NCI-H510A treated with DMSO at 0.1 percent for 48 hours (cell line): ENCODE data around the gene DCAF4.
A peak's percentile ranks its signal among the peaks of the same experiment; 100 is the strongest.

Source experiments
- DNase-seq: peaks from one replicate; lab custom pipeline; 2025; lab: John Stamatoyannopoulos, UW

The DCAF4 gene

DNA sequence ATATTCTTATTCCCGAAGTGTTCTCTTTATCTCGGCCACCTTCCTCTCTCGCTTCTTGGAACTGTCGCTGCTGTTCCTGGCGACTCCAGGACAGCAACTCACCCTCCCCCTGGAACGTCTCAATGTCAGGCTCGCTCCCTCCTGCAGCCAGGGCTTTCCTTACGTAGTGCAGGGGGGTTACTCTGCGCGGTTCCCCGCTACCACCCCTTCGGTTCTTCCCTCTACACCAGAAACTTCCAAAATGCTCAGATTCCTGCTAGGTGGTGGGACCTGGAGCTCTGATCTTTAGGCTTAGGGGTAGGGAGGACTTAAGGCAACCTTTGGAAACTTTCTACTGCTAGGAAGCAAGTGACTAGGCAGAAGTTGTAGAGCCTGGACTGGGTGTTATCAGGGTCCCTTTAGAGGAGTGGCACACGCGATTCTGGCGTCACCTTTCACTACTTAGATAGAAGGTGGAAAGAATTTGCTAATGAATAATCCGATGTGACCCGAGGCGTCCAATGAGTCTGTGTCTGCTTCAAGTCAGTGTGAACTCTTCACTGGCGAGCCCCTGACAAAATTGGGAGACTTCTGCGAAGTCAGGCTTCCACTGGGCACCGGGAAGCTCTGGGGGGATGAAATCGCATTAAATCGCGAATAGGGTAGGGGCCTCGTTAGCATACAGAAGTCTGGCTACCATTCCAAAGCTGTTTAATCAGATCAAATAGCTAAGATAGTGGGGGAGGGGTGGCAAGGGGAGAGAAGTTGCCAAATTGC lies 31.5 kb upstream of the DCAF4 start:
- DNase-seq = peak; percentile 61

DNA sequence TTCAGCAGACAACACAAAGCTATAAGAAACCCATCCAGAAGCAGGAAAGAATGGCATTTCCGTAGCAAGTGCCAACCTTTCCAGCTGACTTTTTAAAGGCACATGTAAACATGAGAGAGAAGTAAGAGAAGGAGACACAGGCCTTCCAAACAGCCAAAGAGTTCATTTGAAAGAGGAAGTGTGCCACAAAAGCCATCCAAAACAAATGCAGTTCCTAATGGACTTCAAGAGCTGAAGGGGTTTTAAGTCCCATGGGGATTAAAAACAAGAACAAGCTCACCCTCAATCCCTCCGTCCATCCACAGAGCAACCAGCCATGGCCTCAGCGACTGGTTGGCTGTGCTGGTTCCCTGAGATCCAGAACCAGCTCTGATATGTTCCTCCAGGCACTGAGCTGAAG lies 27.8 kb upstream of the DCAF4 start:
- no peak for DNase-seq

DNA sequence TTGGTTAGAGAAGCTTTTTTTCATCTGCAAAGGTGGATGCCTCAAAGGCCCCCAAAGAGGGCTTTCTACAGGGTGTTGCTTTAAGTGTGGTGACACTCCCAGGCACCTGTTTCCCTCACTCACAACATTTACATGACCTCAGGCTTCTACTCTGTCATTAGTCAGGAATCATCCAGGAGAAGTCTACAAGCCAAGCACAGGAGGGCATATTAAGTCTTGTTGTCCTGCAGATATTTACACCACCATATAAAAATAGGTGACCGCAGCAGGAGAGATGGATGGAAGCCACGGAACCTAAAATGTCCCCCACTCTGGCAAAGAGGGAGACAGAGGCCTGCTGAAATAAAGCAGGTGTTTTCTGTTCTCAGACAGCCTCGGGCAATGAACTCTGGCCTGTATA lies 24.9 kb upstream of the DCAF4 start:
- DNase-seq = no peak

DNA sequence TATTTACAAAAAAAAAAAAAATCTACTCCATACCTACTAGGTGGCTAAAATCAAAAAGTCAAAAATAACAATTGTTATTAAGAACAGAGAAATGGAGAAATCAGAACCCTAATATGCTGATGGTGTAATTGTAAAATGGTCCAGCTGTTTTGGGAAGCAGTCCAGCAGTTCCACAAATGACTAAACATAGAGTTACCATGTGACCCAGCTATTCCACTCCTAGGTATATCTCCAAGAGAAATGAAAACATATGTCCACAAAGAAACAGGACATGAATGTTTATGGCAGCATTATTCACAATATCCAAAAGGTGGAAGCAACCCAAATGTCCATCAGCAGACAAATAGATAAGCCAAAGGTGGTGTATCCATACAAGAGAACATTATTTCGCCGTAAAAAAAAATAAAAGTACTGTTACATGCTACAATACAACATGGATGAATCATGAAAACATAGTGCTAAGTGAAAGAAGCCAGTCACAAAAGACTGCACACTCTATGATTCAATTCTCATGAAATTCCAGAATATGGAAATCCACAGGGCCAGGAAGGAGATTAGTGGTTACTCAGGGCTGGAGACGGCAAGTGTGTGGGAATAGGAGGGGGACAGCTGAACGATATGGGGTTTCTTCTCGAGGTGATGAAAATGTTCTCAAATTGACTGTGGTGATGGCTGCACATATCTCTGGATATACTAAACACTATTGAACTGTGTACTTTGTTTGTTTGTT lies 23.3 kb upstream of the DCAF4 start:
- DNase-seq = no peak

DNA sequence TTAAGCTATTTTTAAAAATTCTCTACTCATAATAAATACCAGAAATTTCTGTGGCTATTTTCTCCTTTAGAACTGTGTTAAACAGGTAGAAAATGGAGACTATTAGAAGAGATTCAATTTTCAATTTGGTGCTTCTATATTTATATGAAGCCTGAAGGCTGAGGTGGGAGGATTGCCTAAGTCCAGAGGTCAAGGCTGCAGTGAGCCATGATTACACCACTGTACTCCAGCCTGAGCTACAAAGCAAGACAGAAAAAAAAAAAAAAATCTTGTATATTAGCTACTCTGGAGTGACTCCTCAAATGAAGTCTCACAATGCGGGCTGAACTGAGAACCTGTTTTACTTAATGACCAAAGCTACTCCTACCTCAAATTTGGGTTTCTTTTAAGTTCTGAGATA lies 22.5 kb upstream of the DCAF4 start:
- DNase-seq = no peak

DNA sequence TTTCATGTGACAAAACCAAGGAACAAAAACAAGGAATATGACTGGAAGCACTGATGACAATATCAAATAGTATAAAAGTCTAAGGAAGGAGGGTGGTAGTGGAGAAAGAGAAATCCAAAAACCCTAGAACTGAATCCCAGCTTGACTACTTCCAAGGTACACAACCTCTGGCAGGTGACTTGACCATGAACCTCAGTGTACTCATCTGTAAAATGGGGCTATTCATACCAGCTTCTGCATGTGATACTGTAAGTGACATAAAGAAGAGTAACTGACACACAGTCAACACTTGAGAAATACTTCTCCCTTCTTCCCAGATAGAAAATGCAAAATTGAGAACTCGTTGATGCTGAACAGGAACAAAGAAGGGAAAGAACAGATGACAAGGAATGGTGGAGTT lies 22.0 kb upstream of the DCAF4 start:
- no peak for DNase-seq

DNA sequence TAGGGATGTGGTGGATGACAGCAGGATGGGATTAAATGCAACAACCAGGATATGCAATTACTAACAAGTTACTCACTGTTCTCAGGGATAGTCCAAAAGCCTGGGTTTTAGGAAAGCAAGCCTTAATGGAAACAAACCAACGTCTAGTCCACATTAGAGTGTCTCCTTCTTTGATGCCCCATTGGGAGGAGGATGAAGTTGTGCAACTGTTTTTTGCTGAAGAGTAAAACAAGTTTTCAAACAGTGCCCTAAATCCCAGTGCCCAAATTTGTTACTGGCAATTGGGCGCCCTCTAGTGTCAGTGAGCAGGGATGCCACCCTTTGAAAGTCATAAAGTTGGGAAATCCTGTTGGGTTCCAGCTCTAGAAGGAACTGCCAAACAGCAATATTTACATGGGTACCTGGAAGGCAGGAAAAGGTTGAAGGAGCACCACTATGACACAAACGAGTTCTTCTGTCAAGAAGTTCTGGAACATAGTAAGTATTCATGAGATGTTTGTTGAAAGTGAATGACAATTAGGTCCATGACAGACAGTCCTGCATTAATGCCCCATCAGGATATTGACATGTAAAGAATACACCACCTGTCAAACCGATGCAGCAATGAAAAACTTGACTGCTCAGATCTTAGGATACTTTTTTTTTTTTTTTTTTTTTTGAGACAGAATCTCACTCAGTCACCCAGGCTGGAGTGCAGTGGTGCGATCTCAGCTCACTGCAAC lies 21.3 kb upstream of the DCAF4 start:
- DNase-seq = peak; percentile 79

DNA sequence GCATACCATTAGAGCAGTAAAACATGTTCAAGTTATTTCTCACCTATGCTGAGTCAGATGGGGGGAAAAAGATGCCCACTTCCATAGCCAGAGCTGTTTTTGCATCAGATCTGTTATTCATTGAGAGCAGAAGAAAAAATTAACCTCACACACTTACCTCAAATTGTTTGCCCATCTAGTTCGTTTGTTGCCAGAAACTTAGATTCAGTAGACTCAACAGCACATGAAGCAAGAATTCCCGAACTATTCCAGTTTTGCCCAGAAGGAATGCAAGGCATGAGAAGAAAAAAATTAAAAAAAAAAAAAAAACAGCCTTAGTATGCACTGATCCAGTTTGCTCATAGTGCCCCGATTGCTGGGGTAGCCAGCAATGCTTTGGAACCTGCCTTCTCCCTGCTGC lies 19.9 kb upstream of the DCAF4 start:
- DNase-seq = no peak

DNA sequence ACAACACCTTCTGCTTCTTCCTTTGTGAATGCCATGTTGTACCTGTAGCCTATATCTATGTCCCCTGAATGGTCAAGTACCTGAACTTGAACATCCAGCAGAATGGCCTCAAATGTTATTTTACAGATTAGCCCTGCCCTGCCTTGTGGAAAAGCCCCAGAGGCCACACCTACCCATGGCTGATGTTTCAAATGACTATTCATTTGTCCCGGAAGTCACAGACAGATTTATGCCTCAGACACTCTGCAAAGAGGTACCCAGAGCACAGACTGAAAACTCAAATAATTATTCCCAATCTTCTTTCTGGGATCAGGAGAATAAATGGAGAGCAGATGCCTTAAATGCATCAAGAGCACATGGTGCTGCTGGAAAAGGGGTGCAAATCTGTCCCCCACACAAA lies 19.4 kb upstream of the DCAF4 start:
- DNase-seq = no peak

DNA sequence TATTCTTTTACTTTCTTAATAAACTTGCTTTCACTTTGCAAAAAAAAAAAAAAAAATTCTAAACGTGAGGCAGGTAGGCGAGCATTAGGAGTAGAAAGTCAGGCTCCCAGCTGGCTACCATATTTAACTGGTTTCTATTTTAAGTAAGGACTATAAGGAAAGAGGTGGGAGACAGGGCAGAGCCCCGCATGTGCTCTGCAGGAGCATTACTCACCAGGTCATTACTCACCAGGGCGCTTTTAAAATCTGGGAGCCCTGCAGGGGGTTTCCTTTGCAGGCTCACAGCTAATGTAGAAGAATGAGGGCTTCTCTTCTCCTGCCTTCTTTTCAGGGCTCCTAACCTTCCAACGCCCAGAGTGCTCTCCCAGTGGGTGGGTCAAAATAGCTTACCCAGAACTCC lies 18.4 kb upstream of the DCAF4 start:
- DNase-seq = no peak

DNA sequence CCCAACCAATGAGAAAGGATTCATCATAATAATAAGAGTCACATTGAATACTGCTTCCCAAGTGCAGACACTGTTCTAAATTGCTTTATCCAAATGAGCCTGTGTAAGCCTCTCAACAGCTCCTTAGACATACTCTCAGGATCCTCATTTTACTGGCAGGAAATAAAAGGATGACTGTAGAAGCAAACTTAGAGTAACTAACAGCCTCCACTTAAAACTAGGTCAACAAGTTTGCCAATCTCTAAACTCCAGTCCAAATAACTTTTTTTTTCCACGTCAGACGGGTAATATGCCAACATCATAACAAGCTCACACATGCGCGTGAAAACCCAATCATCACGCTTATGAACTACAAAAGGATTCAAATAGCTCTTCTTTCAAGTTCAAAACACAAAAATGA lies 17.1 kb upstream of the DCAF4 start:
- DNase-seq = no peak

DNA sequence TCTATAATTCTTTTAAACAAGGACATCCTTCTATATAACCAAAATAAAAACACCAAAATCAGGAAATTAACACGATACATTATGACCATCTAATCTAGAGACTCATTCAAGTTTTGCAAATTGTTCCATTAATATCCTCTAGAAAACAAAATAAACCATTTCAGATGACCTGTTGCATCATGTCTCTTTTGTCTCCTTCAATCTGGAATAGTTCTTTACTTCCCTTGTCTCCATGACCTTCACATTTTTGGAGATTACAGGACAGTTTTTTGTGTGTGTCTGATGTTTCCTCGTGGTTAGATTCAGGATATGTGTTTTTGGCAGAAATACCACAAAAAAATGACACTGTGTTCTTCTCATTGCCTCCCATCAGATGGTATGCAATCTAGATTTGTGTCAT lies 12.5 kb upstream of the DCAF4 start:
- no peak for DNase-seq

DNA sequence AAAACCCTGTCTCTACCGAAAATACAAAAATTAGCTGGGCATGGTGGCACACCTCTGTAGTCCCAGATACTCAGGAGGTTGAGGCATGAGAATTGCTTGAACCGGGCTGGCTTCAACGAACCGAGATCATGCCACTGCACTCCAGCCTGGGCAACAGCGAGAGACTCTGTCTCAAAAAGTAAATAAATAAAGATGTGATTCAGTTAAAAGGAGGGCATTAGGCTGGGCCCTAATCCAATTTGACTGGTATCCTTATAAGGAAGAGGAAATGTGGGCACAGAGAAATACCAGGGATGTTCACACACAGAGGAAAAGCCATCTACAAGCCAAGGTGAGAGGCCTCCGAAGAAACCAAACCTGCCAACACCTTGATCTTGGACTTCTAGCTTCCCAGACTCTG lies 10.1 kb upstream of the DCAF4 start:
- DNase-seq = no peak

DNA sequence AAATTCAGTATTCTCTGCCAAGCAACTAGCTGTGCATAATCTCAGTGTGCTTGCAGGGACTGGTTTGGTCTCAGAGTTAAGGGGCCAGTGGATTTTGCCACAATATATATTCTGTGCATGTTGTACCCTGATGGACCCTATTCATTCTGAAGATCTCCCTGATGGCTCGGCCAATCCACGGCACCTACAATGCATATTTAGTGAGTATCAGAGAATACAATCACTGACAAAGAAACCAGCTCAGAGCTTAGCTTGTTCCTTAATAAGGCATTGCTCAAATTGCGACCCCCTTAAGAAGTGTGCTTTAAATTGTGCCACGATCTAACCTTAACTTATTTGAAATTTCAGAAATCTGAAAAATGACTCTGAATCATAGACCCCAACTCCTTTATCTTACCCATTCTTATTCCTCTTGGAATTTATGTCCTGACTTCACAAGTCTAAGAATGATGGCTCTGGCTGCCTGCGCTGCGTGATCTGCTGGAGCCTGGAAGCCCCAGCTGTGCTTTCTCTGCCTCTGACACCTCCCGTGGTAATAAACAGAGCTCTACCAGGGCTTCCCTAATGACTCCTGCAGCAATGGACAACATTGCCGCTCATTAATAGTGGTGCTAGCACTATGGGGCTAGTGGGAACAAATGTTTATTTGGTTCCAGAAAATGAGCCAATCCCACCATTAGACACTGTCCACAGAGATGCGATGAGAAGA lies 9.0 kb upstream of the DCAF4 start:
- no peak for DNase-seq

DNA sequence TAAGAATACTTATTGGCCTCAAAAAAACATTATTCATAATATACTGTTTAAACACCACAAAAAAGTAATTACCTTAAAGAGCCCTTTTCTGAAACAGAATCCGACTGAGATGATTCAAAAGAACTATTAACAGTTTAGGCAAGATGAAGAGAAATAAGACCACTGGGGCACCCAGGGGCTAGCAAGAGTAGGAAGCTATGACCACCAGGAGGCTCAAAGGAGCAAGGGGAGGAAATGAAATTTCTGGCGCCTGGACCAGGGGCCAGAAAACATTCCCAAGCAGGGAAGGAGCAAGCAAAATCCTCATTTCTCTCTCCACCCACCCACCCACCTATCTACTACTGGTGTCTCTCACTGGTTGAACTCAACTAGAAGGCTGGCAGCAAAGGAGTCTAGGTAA lies 6.3 kb upstream of the DCAF4 start:
- no peak for DNase-seq

DNA sequence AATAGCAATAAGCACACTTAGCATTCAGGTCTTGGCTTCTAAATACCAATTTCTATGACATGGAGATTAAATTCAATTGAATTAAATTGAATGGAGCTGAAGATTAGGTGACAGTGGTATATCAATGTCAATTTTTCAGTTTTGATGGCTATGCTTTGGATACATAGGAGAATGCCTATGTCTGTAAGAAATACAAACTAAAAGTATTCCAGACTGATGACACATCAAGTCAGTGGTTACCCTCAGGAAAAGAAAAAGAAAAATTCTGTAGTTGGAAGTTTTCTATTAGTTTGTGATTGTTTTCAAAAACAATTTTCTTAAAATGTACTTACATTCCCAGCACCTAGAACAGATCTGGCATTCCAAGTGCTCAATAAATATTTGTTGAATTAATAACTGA lies 4.9 kb upstream of the DCAF4 start:
- no peak for DNase-seq

DNA sequence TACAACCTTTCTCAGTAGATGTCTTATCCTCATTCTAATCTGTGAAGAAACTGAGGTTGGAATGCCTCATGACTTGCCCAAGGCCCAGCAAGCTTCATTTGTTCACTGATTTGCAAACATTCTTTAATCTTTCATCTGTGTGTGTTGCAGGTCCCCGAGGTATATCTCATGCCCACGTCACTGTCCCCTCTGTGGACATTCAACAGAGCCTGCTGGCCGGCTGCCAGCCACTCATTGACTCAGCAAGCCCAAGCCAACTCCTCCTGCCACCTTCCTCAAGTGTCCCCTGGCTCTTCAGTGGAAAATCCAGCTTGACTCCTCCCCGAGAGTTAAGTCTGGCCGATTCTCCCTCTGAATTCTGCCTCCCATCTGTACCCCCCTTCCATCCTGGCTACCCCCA lies 1.9 kb upstream of the DCAF4 start:
- peak; percentile 46 for DNase-seq

DNA sequence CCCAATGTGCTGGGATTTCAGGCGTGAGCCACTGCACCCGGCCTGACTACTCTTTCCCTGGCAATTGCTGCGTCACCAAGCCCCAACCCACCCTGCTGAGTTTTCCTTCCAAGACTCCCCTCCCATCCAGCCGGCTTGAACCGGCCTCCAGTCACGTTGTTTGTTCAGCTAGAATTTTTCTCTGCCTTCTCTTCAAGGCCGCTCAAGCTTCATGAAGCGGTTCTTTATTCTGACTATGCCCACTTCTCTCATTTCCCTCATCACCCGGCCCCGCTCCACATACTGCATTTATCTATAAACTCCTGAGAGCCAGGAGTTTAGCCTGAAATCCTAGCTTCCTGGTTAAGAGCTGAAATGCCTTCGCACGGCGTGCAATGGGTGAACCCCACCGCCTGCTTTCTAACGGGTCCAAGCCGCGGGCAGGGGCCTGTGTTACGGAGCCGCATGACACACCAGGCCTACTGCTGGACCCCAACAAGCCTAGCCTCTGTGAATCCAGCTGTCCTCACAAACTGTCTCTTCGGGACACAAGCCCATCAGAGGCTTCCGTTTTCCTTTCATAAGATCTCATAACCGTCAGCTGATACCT lies 999 bp upstream of the DCAF4 start:
- DNase-seq = no peak

DNA sequence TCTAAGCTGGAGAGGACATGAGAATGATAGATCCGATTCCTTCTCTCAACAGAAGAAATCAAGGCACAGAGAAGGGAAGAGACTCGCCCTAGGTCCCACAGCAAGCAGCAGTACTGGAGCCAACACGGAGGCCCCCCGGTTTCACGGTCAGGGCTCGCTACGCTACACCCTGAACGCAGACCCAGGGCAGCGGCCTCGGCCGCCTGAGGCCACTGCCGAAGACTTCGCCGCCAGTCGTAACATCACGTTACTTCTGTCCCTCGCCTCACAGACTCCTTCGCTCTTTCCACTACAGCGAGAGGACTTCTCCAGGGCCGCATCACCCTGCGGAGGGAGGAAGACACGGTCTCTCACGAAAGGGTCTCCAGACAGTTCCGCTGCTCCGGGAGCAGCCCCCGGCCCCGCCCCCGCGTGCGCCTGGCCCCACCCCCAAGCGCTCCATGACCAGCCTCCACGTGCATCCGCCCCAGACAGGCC lies 411 bp upstream of the DCAF4 start:
- no peak for DNase-seq

DNA sequence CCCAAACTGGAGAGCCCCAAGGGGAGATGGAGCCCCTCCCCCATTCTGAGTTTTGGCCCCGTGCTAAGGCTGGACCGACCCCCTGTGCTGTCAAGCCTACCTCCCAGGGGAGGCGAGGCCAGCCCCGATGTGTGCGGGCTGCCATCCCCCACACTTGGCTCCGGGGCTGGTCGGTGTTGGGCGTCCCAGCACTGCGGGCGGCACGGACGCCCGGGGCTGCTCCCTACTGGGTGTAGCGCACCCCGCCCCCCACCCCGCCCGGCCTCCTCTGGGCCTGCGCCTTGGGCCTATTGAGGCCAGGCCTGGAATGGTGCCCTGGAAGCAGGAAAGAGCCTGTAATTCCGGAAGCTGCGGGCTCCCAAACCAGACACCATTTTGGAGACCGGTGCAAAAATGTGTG lies 2.6 kb downstream of the DCAF4 start:
- no peak for DNase-seq

DNA sequence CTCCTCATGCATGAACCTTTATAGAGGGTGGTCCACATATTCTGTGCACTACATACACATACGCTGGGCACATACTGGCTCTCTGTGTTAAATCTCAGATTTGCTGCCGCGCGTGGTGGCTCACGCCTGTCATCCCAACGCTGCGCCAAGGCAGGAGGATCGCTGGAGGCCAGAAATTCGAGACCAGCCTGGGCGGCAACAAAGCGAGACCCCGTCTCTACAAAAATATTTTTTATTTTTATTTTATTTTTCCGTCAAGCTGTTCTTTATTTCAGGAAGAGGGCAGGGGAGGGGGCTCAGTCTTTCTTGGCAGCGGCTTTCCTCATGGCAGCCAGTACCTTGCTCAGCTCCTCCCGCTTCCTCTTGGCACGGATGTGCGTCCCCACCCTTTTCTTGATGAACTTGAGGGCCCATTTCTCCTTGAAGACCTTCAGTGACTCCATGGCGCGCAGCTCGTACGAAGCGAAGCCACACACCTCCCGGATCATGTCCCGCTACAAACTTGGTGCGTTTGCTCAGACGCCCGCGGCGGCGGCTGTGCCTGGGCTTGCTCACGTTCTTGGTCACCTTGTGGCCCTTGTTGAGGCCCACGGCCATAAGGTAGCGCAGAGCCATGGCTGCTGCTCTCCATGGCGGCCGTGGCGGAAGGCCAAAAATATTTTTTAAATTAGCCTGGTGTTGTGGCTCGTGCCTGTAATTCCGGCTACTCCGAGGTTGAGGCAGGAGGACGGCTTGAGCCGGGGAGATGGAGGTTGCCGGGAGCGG lies 3.2 kb downstream of the DCAF4 start:
- DNase-seq = no peak
